ENCODE measurements around the gene REXO4.

- TF ChIP-seq, protein P1, sequence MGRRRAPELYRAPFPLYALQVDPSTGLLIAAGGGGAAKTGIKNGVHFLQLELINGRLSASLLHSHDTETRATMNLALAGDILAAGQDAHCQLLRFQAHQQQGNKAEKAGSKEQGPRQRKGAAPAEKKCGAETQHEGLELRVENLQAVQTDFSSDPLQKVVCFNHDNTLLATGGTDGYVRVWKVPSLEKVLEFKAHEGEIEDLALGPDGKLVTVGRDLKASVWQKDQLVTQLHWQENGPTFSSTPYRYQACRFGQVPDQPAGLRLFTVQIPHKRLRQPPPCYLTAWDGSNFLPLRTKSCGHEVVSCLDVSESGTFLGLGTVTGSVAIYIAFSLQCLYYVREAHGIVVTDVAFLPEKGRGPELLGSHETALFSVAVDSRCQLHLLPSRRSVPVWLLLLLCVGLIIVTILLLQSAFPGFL (CRISPR knock-in tag; IDR thresholded peaks at IDR 0.05): no peak
- TF ChIP-seq ESRRA (CRISPR knock-in tag; IDR thresholded peaks at IDR 0.05; ENCODE audit: low read depth): no peak
- TF ChIP-seq CEBPZ (IDR thresholded peaks at IDR 0.05; ENCODE audit: low read length): no peak
- TF ChIP-seq MTA3 (CRISPR knock-in tag; IDR thresholded peaks at IDR 0.05): no peak
- TF ChIP-seq POLR2AphosphoS5 (IDR thresholded peaks at IDR 0.05; ENCODE audit: low read depth, low read length): no peak
- no peak for TF ChIP-seq CBX2 (IDR thresholded peaks at IDR 0.05; ENCODE audit: low read depth, low read length)
- no peak for TF ChIP-seq CBX2 (CRISPR knock-in tag; IDR thresholded peaks at IDR 0.05; ENCODE audit: low read depth)
- TF ChIP-seq, protein P2, sequence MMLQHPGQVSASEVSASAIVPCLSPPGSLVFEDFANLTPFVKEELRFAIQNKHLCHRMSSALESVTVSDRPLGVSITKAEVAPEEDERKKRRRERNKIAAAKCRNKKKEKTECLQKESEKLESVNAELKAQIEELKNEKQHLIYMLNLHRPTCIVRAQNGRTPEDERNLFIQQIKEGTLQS (CRISPR knock-in tag; IDR thresholded peaks at IDR 0.05): no peak
- TF ChIP-seq CTCF (CRISPR knock-in tag; IDR thresholded peaks at IDR 0.05): no peak
- no peak for TF ChIP-seq KDM5B (CRISPR knock-in tag; IDR thresholded peaks at IDR 0.05; ENCODE audit: borderline replicate concordance)
- no peak for TF ChIP-seq SP5 (CRISPR knock-in tag; IDR thresholded peaks at IDR 0.05; ENCODE audit: borderline replicate concordance, low read depth)
- TF ChIP-seq, protein P3, sequence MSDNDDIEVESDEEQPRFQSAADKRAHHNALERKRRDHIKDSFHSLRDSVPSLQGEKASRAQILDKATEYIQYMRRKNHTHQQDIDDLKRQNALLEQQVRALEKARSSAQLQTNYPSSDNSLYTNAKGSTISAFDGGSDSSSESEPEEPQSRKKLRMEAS (IDR thresholded peaks at IDR 0.05): no peak
- no peak for TF ChIP-seq PBX2 (CRISPR knock-in tag; IDR thresholded peaks at IDR 0.05)
Observed at GRCh38 chr9:133393399-133393798, 24.4 kb downstream of the REXO4 start.
